ENCODE results near the gene TRABD.
"Not testable (repeated sequence)": the region's sequence is repeated elsewhere in the genome, so short reads cannot be mapped to it uniquely, and the experiment has no call there.

The TRABD gene

GRCh38 chr22:50185375-50186087 lies at the start of gene TRABD:
Gene TRABD (plus strand): TSS chr22:50185913. CDS start chr22:50193061, 7,148 bp downstream.
- TF ChIP-seq CTCF (IDR thresholded peaks at IDR 0.05; ENCODE audit: extremely low read depth, insufficient read depth, missing control alignments), result no peak
- in situ Hi-C loops (cut with MboI; ENCODE audit: low pct_unique_long_range_greater_than_20kb, low sequenced_read_pairs, unreplicated experiment), result no loop called here
- peak; percentile 99 for DNase-seq (ENCODE audit: low spot score)

- TF ChIP-seq CTCF (IDR thresholded peaks at IDR 0.05; ENCODE audit: extremely low read depth, insufficient read depth, missing control alignments), result no peak
- DNase-seq (ENCODE audit: low spot score), result no peak
- in situ Hi-C loops (cut with MboI; ENCODE audit: low pct_unique_long_range_greater_than_20kb, low sequenced_read_pairs, unreplicated experiment), result no loop called here
These were observed 49.1 kb upstream of the TRABD start for GRCh38 chr22:50136581-50137015.

GRCh38 chr22:50137277-50137676 lies 48.4 kb upstream of the TRABD start:
- DNase-seq (ENCODE audit: low spot score); in situ Hi-C loops (cut with MboI; ENCODE audit: low pct_unique_long_range_greater_than_20kb, low sequenced_read_pairs, unreplicated experiment): not testable (repeated sequence)

GRCh38 chr22:50138041-50138440 lies 47.7 kb upstream of the TRABD start:
- in situ Hi-C loops (cut with MboI; ENCODE audit: low pct_unique_long_range_greater_than_20kb, low sequenced_read_pairs, unreplicated experiment), result no loop called here
- no peak for TF ChIP-seq CTCF (IDR thresholded peaks at IDR 0.05; ENCODE audit: extremely low read depth, insufficient read depth, missing control alignments)
- DNase-seq (ENCODE audit: low spot score), result no peak

GRCh38 chr22:50138988-50139387 lies 46.7 kb upstream of the TRABD start:
- DNase-seq (ENCODE audit: low spot score), result no peak
- in situ Hi-C loops (cut with MboI; ENCODE audit: low pct_unique_long_range_greater_than_20kb, low sequenced_read_pairs, unreplicated experiment), result no loop called here
- TF ChIP-seq CTCF (IDR thresholded peaks at IDR 0.05; ENCODE audit: extremely low read depth, insufficient read depth, missing control alignments), result no peak

- DNase-seq (ENCODE audit: low spot score), result no peak
These were observed 45.8 kb upstream of the TRABD start for GRCh38 chr22:50139843-50140415.

More at GRCh38 chr22:50139843-50140415, 45.8 kb upstream of the TRABD start:
- in situ Hi-C loops (cut with MboI; ENCODE audit: low pct_unique_long_range_greater_than_20kb, low sequenced_read_pairs, unreplicated experiment), result loop anchor here (10.0 kb wide), 1 partner anchor 65 kb away; the partner anchor contains the start of gene SELENOO
- no peak for TF ChIP-seq CTCF (IDR thresholded peaks at IDR 0.05; ENCODE audit: extremely low read depth, insufficient read depth, missing control alignments)
